Measurements from ENCODE around the gene CAV2. TPM values are rescaled to one million over a fixed set of nuclear protein-coding genes. Genes with fewer than 3 reads are reported as not detected.
"Not testable (repeated sequence)": the region's sequence is repeated elsewhere in the genome, so short reads cannot be mapped to it uniquely, and the experiment has no call there.

The CAV2 gene
- total RNA-seq, 1 donor from 2014 or later = 150 TPM

DNA sequence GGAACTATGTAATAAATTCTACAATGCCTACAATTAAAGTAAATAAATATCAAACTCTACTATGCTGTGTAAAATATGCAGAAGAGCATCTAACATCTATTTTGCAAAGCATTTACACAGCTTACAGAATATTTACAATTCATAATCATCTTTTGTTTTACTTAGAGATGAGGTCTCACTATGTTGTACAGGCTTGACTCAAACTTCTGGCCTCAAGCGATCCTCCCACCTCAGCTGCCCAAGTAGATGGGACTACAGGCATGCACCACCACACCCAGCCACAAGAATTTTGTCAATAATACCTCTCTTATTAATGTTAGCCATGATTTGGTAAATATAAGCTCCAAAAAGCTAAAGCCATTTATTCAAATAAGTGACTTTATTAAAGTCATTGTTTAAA is 21.9 kb upstream of the CAV2 start:
- FAIRE-seq (no peak), DNase-seq (ENCODE audit: low read depth) (no peak)
- Histone ChIP-seq H3K27me3 (ENCODE audit: control insufficient read depth, insufficient read depth, low read length) (no peaks in the 10 kb centered on the region), H3K4me3 (ENCODE audit: low read depth, low read length) (no peak overlapping the region), H3K36me3 (ENCODE audit: control insufficient read depth, insufficient read depth, low read length) (no peaks in the 10 kb centered on the region)
- TF ChIP-seq, protein P1, sequence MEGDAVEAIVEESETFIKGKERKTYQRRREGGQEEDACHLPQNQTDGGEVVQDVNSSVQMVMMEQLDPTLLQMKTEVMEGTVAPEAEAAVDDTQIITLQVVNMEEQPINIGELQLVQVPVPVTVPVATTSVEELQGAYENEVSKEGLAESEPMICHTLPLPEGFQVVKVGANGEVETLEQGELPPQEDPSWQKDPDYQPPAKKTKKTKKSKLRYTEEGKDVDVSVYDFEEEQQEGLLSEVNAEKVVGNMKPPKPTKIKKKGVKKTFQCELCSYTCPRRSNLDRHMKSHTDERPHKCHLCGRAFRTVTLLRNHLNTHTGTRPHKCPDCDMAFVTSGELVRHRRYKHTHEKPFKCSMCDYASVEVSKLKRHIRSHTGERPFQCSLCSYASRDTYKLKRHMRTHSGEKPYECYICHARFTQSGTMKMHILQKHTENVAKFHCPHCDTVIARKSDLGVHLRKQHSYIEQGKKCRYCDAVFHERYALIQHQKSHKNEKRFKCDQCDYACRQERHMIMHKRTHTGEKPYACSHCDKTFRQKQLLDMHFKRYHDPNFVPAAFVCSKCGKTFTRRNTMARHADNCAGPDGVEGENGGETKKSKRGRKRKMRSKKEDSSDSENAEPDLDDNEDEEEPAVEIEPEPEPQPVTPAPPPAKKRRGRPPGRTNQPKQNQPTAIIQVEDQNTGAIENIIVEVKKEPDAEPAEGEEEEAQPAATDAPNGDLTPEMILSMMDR (IDR thresholded peaks at IDR 0.05; ENCODE audit: insufficient read depth, low read length, severe bottlenecking) = no peak

DNA sequence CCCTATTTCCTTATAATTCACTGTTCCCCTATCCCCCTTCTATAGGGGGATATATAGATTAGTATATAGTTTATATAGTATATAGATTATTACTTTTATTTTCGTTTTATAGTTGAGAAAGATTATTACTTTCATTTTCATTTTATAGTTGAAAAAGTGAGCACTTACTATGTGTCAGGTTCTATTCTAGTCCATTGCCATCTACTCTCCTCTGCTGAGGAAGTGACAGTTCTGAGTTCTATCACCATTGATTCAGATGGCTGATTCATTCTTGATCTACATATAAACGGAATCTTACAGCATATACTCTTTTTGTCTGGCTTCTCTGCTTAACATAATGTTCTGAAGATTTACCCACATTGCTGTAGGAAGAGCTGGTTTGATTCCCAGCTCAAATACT is 20.7 kb upstream of the CAV2 start:
- Histone ChIP-seq H3K36me3 (ENCODE audit: control insufficient read depth, insufficient read depth, low read length) (no peaks in the 10 kb centered on the region), H3K4me3 (ENCODE audit: low read depth, low read length) (no peak overlapping the region), H3K27me3 (ENCODE audit: control insufficient read depth, insufficient read depth, low read length) (no peaks in the 10 kb centered on the region)
- FAIRE-seq (no peak), DNase-seq (ENCODE audit: low read depth) (no peak)
- TF ChIP-seq, protein P1 (IDR thresholded peaks at IDR 0.05; ENCODE audit: insufficient read depth, low read length, severe bottlenecking) = no peak

DNA sequence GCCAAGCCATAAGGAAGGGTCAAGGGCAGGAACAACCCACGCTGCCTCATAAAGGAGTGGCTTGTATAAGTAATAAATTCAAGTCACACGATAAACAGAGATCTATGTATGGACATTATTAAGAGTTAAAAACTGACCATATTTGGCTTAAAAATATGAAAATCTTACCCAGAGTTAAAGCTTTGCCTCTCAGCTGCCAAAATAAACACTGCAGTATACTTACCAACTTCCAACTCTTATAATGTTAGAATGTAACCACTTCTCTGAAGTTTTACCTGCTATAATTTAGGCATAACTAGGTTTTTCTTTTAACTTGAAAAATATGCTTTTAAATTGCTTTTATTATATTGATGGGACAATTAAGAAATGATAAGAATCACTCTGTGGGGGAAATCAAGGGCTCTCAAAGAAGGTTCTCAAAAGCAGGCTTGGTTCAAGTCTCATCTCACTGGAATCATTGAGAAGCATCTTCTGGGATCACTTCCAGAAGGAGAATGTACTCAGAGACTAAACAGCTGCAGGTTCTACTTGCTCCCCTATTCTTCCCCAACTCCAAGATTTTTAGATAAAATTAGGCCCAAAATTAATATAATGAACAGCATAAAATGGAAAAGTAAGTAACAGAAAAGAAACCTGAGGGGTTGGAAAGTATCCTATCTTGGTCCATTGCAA is 16.1 kb upstream of the CAV2 start:
- TF ChIP-seq, protein P1 (IDR thresholded peaks at IDR 0.05; ENCODE audit: insufficient read depth, low read length, severe bottlenecking) = no peak
- no peaks in the 10 kb centered on the region for H3K36me3 ChIP-seq (ENCODE audit: control insufficient read depth, insufficient read depth, low read length)
- FAIRE-seq (no peak), DNase-seq (ENCODE audit: low read depth) (no peak)
- H3K4me3 ChIP-seq (ENCODE audit: low read depth, low read length) = no peak overlapping the region
- no peaks in the 10 kb centered on the region for H3K27me3 ChIP-seq (ENCODE audit: control insufficient read depth, insufficient read depth, low read length)

DNA sequence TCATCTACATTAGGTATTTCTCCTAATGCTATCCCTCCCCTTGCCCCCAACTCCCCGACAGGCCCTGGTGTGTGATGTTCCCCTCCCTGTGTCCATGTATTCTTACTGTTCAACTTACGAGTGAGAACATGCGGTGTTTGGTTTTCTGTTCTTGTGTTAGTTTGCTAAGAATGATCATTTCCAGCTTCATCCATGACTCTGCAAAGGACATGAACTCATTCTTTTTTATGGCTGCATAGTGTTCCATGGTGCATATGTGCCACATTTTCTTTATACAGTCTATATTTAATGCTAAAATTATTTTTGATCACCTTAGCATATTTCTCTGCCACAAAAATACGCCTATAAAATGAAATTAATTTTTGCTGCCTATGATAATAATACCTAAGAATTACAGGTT is 15.1 kb upstream of the CAV2 start:
- not testable (repeated sequence) for H3K36me3 ChIP-seq (ENCODE audit: control insufficient read depth, insufficient read depth, low read length); FAIRE-seq; DNase-seq (ENCODE audit: low read depth); H3K4me3 ChIP-seq (ENCODE audit: low read depth, low read length); H3K27me3 ChIP-seq (ENCODE audit: control insufficient read depth, insufficient read depth, low read length)

DNA sequence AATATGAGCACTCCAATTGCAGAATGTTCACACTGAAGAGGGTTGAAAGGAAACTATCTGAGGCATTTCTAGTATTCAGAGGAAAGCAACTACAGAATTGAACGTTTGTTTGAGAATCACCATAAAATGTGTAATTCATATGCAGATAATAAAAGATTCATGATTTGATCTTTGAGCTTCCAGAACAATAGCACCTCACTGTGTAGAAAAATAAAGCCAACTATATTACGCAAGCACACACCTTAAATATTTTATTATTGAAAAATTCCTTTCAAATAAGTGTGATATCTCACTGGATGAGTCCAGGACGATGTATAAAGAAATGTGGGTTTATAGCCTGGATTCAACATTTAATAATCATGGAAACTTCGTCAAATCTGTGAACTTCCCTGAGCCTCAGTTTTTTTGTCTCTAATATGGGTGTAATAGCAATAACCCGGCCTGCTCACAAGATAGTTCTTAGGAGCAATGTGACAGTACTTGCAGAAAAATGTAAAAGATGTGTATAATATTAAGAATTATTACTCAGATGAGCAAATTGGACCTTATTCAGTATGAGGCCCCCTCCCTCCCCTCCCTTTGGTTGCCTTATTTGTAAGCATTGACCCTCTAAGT is 11.5 kb upstream of the CAV2 start:
- Histone ChIP-seq H3K4me3 (ENCODE audit: low read depth, low read length) (no peak overlapping the region), H3K36me3 (ENCODE audit: control insufficient read depth, insufficient read depth, low read length) (no peaks in the 10 kb centered on the region), H3K27me3 (ENCODE audit: control insufficient read depth, insufficient read depth, low read length) (no peaks in the 10 kb centered on the region)
- TF ChIP-seq, protein P1 (IDR thresholded peaks at IDR 0.05; ENCODE audit: insufficient read depth, low read length, severe bottlenecking) = no peak
- FAIRE-seq (no peak), DNase-seq (ENCODE audit: low read depth) (no peak)

DNA sequence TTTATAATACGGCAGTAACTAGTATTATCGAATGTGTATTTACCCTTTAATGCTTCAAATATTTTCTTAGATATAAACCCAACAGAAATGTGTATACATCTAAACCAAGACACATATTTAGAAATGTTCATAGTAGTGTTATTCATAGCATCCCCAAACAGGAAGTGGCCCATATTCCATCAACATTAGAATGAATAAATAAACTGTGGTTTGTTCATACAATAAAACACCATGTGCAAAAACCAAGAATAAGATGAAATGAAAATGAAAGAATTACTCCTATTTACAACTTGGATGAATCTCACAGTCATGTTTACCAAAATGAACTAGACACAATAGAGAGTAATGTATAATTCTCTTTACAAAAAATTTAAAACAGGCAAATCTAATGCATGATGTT is 9.2 kb upstream of the CAV2 start:
- TF ChIP-seq, protein P1 (IDR thresholded peaks at IDR 0.05; ENCODE audit: insufficient read depth, low read length, severe bottlenecking) = no peak
- FAIRE-seq (no peak), DNase-seq (ENCODE audit: low read depth) (no peak)
- H3K27me3 ChIP-seq (ENCODE audit: control insufficient read depth, insufficient read depth, low read length) = no peaks in the 10 kb centered on the region
- H3K36me3 ChIP-seq (ENCODE audit: control insufficient read depth, insufficient read depth, low read length) = no peaks in the 10 kb centered on the region
- no peak overlapping the region for H3K4me3 ChIP-seq (ENCODE audit: low read depth, low read length)
